ENCODE measurements around the gene KLK8. TPM values are rescaled to one million over a fixed set of nuclear protein-coding genes. Genes with fewer than 3 reads are reported as not detected.

Gene KLK8
- total RNA-seq, 2 donors from 2014 or later: not detected

DNA sequence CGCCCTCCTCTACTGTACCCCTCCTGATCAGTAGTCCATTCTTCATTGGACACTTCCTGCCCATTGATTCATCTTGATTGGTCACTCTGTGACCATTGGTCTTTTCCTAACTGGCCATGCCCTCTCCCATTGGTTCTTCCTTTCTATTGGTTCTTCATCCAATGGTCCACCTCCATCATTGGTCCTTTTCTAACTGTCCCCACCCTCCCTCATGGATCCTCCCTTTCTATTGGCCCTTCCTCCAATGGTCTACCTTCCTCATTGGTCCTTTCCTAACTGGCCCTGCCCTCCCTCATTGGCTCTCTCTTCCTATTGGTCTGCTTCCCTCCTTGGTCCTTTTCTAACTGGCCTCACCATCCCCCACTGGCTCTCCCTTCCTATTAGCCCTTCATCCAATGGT is 39.2 kb downstream of the KLK8 start:
- DNase-seq (ENCODE audit: low spot score) (no peak), ATAC-seq (ENCODE audit: insufficient number of reproducible peaks, low FRiP score, low read depth) (no peak)
- no peaks in the 10 kb centered on the region for H3K4me1 ChIP-seq (ENCODE audit: control insufficient read depth in 1 of 2, low read depth in 2 of 2)
- TF ChIP-seq, protein P1, sequence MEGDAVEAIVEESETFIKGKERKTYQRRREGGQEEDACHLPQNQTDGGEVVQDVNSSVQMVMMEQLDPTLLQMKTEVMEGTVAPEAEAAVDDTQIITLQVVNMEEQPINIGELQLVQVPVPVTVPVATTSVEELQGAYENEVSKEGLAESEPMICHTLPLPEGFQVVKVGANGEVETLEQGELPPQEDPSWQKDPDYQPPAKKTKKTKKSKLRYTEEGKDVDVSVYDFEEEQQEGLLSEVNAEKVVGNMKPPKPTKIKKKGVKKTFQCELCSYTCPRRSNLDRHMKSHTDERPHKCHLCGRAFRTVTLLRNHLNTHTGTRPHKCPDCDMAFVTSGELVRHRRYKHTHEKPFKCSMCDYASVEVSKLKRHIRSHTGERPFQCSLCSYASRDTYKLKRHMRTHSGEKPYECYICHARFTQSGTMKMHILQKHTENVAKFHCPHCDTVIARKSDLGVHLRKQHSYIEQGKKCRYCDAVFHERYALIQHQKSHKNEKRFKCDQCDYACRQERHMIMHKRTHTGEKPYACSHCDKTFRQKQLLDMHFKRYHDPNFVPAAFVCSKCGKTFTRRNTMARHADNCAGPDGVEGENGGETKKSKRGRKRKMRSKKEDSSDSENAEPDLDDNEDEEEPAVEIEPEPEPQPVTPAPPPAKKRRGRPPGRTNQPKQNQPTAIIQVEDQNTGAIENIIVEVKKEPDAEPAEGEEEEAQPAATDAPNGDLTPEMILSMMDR (IDR thresholded peaks at IDR 0.05): no peak
- H3K27me3 ChIP-seq (replicated peaks; ENCODE audit: insufficient read depth): no peaks in the 10 kb centered on the region
- H3K9me3 ChIP-seq: no peaks in the 10 kb centered on the region
- no peak overlapping the region for H3K27ac ChIP-seq
- no peak overlapping the region for H3K4me3 ChIP-seq
- H3K36me3 ChIP-seq: no peaks in the 10 kb centered on the region

GRCh38 chr19:50959731-50960500 is 41.5 kb downstream of the KLK8 start:
- H3K27ac ChIP-seq: no peak overlapping the region
- H3K4me1 ChIP-seq (ENCODE audit: control insufficient read depth in 1 of 2, low read depth in 2 of 2): no peaks in the 10 kb centered on the region
- DNase-seq (ENCODE audit: low spot score): no peak
- TF ChIP-seq, protein P1 (IDR thresholded peaks at IDR 0.05): no peak
- no peaks in the 10 kb centered on the region for H3K27me3 ChIP-seq (replicated peaks; ENCODE audit: insufficient read depth)
- ATAC-seq (ENCODE audit: insufficient number of reproducible peaks, low FRiP score, low read depth): no peak
- no peaks in the 10 kb centered on the region for H3K9me3 ChIP-seq
- H3K36me3 ChIP-seq: no peaks in the 10 kb centered on the region
- H3K4me3 ChIP-seq: no peak overlapping the region

DNA sequence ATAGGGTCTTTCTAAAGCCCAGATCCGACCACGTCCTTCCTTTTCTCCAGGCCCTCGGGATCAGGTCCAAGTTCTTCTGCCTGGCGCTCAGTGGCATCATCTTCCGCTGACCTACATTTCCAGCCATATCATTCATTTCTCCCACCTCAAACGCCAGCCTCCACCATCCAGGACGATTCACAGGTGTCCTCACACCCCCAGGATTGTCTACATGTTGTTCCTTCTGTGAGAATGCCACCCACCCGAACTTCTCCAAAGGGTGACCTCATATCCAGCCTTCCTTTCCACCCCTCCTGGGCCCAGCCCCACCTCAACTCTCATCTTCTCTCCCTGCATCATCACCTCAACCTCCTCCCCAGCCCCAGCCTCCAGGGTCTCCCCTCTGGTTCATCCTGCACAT is 43.8 kb downstream of the KLK8 start:
- Histone ChIP-seq H3K4me1 (ENCODE audit: control insufficient read depth in 1 of 2, low read depth in 2 of 2) (no peaks in the 10 kb centered on the region), H3K27ac (no peak overlapping the region), H3K27me3 (replicated peaks; ENCODE audit: insufficient read depth) (no peaks in the 10 kb centered on the region), H3K36me3 (no peaks in the 10 kb centered on the region), H3K9me3 (no peaks in the 10 kb centered on the region), H3K4me3 (no peak overlapping the region)
- ATAC-seq (ENCODE audit: insufficient number of reproducible peaks, low FRiP score, low read depth) (no peak), DNase-seq (ENCODE audit: low spot score) (no peak)
- TF ChIP-seq, protein P1 (IDR thresholded peaks at IDR 0.05): no peak

DNA sequence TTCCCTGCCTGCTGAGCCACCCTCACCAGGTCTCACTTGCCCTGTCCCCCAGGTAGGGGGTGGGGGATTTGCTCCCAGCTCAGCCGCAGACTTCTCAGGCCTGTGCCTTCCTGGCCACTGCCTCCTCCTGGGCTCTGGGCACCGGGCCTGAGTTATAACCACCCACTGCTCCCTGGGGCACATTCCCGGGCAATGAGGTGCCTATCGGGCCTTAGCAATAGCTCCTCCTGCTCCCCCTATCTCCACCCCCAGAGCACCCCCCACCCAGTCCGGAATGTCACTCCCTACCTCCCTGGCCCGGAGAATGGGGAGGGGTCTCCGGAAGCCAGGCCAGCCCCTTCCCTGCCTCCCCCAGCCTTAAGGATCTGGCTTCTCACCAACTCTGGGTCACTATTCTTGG is 48.5 kb downstream of the KLK8 start, which contains the start of gene KLK5:
Gene KLK5 (minus strand): TSS at position 129 of the 400 bp plus-strand sequence. CDS start 381 bp downstream, outside the sequence.
- no peak for ATAC-seq (ENCODE audit: insufficient number of reproducible peaks, low FRiP score, low read depth)
- Histone ChIP-seq H3K27me3 (replicated peaks; ENCODE audit: insufficient read depth) (no peaks in the 10 kb centered on the region), H3K36me3 (no peaks in the 10 kb centered on the region), H3K27ac (no peak within 1 kb of the TSS), H3K9me3 (no peaks in the 10 kb centered on the region), H3K4me3 (no peak within 1 kb of the TSS), H3K4me1 (ENCODE audit: control insufficient read depth in 1 of 2, low read depth in 2 of 2) (no peaks in the 10 kb centered on the region)
- DNase-seq (ENCODE audit: low spot score): no peak
- TF ChIP-seq, protein P1 (IDR thresholded peaks at IDR 0.05): no peak

- Histone ChIP-seq H3K27me3 (replicated peaks; ENCODE audit: insufficient read depth) (no peaks in the 10 kb centered on the region), H3K36me3 (no peaks in the 10 kb centered on the region), H3K4me3 (no peak overlapping the region), H3K9me3 (no peaks in the 10 kb centered on the region), H3K27ac (no peak overlapping the region), H3K4me1 (ENCODE audit: control insufficient read depth in 1 of 2, low read depth in 2 of 2) (no peaks in the 10 kb centered on the region)
- ATAC-seq (ENCODE audit: insufficient number of reproducible peaks, low FRiP score, low read depth): no peak
- TF ChIP-seq, protein P1 (IDR thresholded peaks at IDR 0.05): no peak
- DNase-seq (ENCODE audit: low spot score): no peak
Measured at GRCh38 chr19:50949861-50950260, 51.5 kb downstream of the KLK8 start.
